GM19240 (cell line): ENCODE measurements around the gene SMIM23.
A peak's percentile ranks its signal among the peaks of the same experiment; 100 is the strongest.

ENCODE experiments used
- DNase-seq: peaks from one replicate; pipeline ENCODE4 v3.0.0; 2011; ENCODE audit warnings: low spot score; ENCODE audit not compliant: insufficient read length

Gene SMIM23

DNA sequence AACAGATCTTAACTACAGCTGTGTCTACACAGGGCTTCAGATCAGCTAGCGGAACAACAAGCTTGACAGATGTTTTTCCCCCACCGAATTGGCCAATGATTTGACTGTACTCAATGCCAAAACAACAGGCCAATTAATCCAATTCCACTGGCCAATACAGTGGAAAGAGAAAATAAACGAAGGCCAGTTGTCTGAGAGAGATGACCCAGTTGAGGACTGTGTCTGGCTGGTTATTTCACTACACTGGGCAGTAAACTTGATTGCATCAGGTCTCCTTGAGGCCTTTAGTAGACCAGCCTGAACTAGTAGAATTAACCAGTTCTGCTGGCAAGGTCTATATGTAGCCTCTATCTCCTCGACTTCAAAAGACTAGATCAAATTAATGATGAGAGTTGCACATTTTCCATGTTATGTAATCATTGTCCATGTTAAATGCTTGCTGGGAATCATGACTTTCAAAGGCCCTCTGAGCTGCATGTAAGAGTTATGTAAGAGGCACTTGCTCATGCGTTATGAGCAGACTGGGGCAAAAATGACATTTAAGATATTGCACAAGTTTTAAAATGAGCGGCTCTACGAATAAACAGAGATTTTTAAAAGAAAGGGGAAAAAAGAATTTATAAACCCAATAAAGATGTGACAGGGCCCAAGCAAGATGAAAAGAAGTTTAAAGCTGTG, 28.3 kb downstream of the SMIM23 start:
- no peak for DNase-seq

DNA sequence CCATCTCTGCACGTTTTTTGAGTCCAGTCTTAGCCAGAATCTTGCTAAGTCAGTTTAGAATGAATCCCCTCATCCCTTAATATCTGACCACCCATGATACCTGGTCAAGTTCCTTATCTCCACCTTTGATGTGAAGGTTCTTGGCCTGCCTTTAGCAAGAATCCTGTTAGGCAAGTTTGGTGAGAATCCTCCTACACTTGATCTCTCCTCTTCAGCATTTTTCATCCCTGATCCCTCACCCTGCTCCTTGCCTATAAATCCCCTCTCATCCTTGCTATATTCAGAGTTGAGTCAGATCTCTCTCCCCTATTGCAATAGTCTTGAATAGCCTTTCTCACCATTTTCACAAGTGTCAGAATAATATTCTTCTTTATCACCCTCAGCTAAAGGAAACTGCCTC, 31.0 kb downstream of the SMIM23 start:
- DNase-seq, result no peak

- no peak for DNase-seq
These were observed 34.9 kb downstream of the SMIM23 start for GRCh38 chr5:171820561-171820960.

GRCh38 chr5:171821286-171821685, 35.7 kb downstream of the SMIM23 start:
- no peak for DNase-seq

- DNase-seq, result no peak
These were observed 37.7 kb downstream of the SMIM23 start for GRCh38 chr5:171823269-171823668.

GRCh38 chr5:171825051-171825450, 39.4 kb downstream of the SMIM23 start:
- DNase-seq, result no peak

GRCh38 chr5:171826132-171826531, 40.5 kb downstream of the SMIM23 start:
- DNase-seq, result no peak

- DNase-seq, result no peak
These were observed 41.5 kb downstream of the SMIM23 start for GRCh38 chr5:171827162-171827561.

DNA sequence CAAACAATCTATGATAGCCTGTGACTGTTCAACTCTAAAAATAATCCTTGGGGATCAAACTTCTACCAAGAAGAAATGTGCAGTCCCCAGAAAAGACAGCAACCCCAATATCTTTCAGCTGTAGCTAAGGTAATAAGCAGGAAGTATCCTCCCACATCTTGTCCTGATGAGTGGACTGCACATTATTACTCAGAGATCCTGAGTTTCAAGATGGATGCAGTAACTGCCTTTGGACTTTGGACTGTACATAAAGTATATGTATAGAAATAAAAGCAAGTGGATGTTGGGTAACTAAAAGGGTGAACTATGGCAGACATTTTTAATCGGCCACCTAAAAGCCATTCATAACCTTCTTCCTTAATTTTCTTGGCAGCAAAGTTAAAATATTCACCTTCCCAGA, 45.1 kb downstream of the SMIM23 start:
- DNase-seq, result no peak

DNA sequence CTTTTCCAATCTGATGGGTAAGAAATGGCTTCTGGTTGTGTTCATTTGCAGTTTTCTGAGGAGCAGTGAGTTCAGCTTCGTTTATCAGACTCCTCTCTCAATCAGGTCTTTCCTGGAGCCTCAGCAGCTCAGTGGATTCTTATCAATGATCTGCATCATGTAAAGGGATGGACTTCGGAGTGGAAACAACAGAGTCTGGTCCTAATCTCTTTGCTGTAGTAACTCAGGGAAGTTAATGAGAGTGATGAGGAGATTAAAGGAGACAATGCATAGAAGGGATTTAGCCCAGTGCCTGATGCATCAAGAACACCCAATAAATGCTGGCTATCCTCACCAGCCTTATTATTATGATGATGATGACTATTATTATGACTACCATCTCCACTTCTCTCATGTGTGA, 47.2 kb downstream of the SMIM23 start:
- no peak for DNase-seq

DNA sequence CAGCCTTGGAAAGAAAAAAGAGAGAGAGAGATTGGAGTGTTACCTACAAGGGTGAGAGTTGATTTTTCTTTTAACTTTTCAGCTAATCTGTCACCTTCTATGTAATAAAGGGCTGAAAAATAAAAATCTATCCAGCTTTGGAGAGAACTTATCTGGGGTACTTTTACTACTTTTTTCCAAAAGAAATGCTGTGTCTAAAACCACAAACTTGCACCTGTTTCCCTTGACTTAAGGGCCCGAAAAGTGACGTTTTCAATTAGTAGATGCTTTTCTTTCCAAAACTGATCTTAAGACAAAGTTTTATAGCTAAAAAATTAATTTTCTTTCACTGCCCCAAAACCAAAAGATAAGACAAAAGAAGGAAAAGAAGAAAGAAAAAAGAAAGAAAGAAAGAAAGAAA, 48.8 kb downstream of the SMIM23 start:
- no peak for DNase-seq

GRCh38 chr5:171835066-171835465, 49.4 kb downstream of the SMIM23 start:
- no peak for DNase-seq

DNA sequence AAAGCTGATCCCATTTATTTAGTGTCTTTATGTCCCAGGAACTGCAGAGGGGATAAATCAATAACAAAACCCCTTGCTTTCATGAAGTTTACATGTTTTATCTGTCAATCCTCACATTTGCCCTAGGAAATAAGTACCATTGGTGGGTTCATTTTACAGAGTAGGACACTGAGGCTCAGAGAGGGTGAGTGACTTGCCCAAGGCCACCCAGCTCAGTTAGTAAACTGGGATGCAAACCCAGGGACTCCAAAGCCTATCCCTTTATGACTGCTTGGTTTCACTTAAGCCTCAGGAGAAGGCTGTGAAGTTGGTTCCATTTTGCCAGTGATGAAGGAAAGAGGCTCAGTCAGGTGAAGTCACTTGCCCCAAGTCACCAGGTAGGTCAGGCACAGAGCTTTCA, 51.9 kb downstream of the SMIM23 start:
- no peak for DNase-seq

DNA sequence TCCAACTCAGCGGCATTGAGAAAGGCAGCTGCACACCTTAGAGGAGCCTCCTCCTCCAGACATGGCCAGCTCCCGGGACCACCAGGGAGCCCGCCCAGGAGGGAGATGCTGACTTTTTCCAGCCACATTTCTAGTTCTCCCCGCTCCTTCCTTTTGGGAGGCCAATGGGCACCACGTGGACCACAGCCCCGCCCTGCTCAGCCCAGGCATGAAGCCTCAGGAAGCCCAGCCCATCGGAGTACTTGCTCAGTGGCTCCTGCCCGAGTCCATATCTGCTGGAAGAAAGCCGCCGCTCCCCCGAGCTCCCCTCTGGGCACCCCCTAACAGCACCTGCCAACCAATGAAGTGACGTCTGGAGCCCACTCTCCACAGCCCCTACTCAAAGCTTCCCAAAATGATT, 52.4 kb downstream of the SMIM23 start:
- DNase-seq, result no peak

GRCh38 chr5:171839112-171839511, 53.5 kb downstream of the SMIM23 start:
- DNase-seq, result no peak

DNA sequence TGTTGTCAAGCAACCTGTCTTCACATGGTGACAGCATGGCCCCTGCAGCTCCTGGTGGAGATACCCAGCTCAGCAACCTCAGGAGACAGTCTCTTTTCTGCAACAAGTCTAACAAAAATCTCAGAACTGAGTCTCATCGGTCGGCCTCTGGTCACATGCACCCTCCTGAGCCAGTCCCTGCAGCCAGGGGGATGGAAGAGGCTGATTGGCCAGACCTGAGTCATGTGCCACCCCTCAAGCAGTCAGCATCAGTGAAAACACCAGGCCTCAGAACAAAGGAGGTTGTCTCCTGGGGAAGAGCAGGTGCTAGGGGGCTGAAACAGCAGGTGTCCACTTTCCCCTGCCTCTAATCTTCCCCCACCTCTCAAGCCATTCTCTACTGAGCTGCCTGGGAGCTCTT, 54.4 kb downstream of the SMIM23 start:
- peak; percentile 12 for DNase-seq
